HG03066 (cell line): ENCODE data around the gene CEBPZ.
"Not testable (repeated sequence)": the region's sequence is repeated elsewhere in the genome, so short reads cannot be mapped to it uniquely, and the experiment has no call there.

Experiments used
- ATAC-seq: cut with Tn5 transposase; IDR thresholded peaks from one replicate; pipeline ENCODE4 v1.9.1; 2021; ENCODE audit warnings: low read depth; ENCODE audit not compliant: unreplicated experiment

CEBPZ gene

DNA sequence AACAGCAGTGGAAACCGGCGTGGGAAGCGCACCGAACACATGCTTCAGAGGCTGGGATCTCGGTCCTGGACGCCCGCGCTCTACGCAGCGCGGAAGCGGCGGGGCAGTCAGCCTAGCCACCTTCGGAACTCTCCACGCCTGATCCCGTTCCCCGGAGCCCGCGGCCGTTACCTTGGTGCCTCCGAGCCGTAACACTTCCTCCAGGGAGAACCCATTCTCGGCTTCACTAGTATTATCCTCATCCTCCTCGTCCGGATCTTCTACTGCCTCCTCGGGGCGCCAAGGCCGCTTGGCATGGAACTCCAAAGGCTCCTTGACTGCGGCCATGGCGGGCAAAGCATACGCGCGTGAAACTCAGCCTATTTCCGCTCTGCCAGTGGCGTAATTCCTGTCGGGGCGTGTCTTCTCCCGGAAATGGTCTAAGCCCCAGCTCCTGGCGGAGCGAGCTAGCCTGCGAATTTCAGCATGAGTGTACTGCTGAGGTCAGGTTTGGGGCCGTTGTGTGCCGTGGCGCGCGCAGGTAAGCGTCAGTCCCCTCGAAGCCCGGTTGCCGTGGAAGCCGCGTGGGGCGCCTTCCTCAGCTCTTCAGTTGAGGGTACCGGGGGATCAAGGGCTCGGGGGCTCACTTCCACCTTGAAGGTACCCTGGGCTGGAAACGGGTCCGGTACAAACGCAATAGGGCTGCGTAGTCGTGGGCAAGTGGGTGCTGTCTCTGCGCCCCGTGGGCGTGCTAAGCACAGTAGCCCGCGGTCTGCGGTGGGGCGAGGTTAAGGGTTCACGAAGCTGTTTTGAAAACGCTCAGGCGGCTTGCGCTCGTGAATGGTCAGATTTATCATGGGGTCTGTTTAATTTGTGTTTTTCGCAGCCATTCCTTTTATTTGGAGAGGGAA, at the start of gene CEBPZ, which contains the start of gene NDUFAF7:
CEBPZ (minus strand) TSS at position 356 of the 890 bp plus-strand sequence; CDS start at position 327, 29 bp downstream.
NDUFAF7 (plus strand) TSS at position 418 of the 890 bp plus-strand sequence; CDS start at position 466, 48 bp downstream.
- ATAC-seq: peak; percentile 97

DNA sequence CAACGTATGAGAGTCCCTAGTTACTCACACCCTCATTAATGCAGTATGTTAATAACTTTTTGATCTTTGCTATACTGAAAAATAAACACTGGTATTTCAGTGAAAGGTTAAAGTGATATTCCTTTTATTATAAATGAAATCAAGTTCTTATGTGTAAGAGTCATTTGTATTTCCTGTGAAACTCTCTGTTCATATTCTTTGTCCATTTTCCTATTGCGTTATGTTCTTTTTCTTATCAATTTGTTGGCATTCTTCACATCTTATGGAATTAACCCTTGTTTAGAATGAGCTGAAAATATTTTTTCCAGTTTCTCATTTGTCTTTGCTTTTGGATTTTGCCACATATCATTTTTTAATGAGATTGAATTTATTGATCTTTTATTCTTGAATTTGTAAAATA, 44.9 kb upstream of the CEBPZ start:
- no peak for ATAC-seq

- no peak for ATAC-seq
Observed at GRCh38 chr2:37274359-37274965, 43.1 kb upstream of the CEBPZ start.

GRCh38 chr2:37271376-37272067, 40.1 kb upstream of the CEBPZ start:
- no peak for ATAC-seq

DNA sequence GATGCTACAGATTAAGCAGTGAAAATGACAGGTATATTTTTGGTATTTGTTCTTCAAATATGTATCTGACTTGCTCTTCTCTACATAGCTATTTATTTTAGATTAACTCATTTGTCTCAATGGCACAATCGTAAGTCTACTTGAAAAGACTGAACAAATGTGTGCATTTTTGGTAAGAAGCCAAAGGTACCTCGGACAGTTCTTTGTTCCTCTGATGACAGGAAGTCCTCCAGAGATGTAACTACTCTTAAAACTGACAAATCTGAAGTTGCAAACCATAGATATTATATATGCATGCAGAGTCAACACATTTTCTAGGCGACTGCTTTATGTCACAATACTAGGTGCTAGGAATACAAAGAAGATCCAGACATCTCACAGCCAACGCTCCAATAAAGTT, 36.7 kb upstream of the CEBPZ start:
- ATAC-seq: no peak

DNA sequence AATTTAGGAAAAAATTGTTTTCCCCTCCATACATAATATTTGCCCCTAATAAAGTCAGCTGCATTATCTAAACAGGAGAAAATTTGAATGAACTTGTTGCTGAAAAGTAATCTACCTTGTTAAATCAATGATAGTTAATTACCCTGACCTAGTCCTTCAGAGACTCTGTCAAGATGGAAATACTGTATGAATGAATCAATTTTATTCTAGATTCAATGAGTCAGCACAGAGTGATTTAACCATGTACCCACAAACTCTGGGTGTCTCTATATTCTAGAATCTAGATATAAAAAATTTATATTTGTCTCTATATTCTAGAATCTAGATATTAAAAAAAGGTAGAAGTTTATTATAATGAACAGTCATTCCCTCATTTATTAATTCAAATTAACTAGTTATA, 36.3 kb upstream of the CEBPZ start:
- no peak for ATAC-seq

- ATAC-seq: no peak
Observed at GRCh38 chr2:37263839-37264238, 32.4 kb upstream of the CEBPZ start.

- no peak for ATAC-seq
Observed at GRCh38 chr2:37262522-37262921, 31.1 kb upstream of the CEBPZ start.

GRCh38 chr2:37250869-37251740, 19.7 kb upstream of the CEBPZ start:
- ATAC-seq: no peak

GRCh38 chr2:37246205-37246604, 14.8 kb upstream of the CEBPZ start:
- no peak for ATAC-seq

DNA sequence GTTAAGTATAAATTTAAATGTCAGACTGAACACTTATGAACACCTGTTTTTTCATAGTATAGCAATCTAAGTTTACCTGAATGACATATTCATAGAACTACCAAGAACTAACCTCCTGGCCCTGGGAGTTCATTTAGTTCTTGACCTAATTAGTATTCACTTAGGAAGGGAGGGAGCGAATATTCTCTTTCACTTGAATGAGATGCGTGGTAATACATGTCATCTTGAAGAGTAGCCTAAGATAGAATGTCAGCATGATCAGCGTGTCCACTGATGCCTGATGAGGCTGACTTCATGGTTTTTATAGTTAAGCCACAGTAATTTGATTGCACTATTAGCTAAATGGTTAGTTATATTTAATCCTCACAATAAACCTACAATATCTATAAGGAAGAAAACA, 13.4 kb upstream of the CEBPZ start:
- ATAC-seq: no peak

- ATAC-seq: peak; percentile 95
Observed at GRCh38 chr2:37244017-37244416, 12.6 kb upstream of the CEBPZ start.

- no peak for ATAC-seq
Observed at GRCh38 chr2:37243435-37243834, 12.0 kb upstream of the CEBPZ start.

- no peak for ATAC-seq
Observed at GRCh38 chr2:37232131-37232933, 936 bp upstream of the CEBPZ start.

GRCh38 chr2:37230581-37230980, 815 bp downstream of the CEBPZ start:
- ATAC-seq: no peak

DNA sequence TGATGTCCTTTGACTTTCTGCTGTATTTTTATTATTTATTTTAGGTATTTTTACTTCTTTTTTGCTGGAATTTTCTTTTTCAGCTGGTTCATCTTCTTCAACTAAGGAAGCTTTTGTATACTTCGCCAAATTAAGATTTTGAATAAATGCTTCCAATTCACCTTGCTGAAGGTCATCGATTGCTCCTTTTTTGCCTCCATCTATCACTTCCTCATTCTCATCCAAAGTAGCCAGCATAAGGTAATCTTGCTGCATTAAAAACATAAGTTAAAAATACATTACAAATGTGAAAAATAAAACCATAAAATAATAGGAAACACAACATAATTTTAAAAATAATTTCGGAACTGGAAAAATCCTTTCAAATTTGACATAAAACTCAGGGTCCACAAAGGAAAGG, 2.6 kb downstream of the CEBPZ start:
- ATAC-seq: no peak

DNA sequence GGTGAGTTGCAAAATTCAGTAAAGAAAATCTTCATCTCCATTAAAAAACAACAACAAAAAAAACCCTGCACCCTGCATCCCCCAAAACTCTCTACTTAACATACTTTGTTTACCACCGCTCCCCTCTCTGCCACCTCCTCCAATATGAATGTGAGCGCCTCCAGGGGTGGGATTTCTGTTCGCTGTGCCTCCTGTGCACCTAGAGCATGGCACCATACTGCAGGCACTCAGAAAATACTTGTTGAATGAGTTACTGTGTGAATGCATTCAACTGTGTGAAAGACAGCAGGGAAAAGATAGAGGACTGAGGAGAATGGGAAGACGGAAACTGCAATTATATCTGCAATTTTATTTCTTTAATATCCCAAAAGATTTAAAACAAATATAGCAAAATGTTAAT, 4.5 kb downstream of the CEBPZ start:
- no peak for ATAC-seq

DNA sequence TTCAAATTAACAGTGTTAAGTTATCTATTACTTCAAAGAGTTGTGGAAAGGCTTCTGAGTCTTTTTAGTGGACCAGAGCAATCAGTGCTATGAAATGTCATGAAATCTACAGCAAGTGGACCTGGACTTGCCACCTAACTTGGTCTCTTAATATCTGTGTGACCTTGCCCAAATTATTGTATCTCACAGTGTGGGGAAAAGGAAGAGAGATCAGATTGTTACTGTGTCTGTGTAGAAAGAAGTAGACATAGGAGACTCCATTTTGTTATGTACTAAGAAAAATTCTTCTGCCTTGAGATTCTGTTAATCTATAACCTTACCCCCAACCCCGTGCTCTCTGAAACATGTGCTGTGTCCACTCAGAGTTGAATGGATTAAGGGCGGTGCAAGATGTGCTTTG, 6.3 kb downstream of the CEBPZ start:
- not testable (repeated sequence) for ATAC-seq

- ATAC-seq: no peak
Observed at GRCh38 chr2:37224063-37224462, 7.3 kb downstream of the CEBPZ start.

- no peak for ATAC-seq
Observed at GRCh38 chr2:37223131-37223530, 8.3 kb downstream of the CEBPZ start.
